Lower lobe of right lung (tissue), 2 donors: ENCODE data around the gene ATG10. TPM values are rescaled to one million over a fixed set of nuclear protein-coding genes. Genes with fewer than 3 reads are reported as not detected.

Experiments used
- ATAC-seq, 2 donors: fragments of 200-7000 bp; cut with Tn5 transposase; one replicate each; pipeline ENCODE4 v1.9.1; 2020 to 2022; ENCODE audit warnings: mild to moderate bottlenecking in 2 of 2, moderate library complexity in 2 of 2
- DNase-seq: peaks from one replicate; pipeline ENCODE4 v3.0.0-alpha.2; 2020
- H3K27ac ChIP-seq: fragments of 200-600 bp; one replicate; pipeline ENCODE4 v1.8.0; 2022
- H3K27me3 ChIP-seq: fragments of 200-600 bp; one replicate; pipeline ENCODE4 v1.8.0; 2022; ENCODE audit warnings: low read depth
- H3K36me3 ChIP-seq: fragments of 200-600 bp; one replicate; pipeline ENCODE4 v1.8.0; 2022; ENCODE audit warnings: mild to moderate bottlenecking
- H3K4me1 ChIP-seq: fragments of 200-600 bp; one replicate; pipeline ENCODE4 v1.8.0; 2022
- H3K4me3 ChIP-seq: fragments of 200-600 bp; one replicate; pipeline ENCODE4 v1.8.0; 2022; ENCODE audit warnings: mild to moderate bottlenecking
- H3K9me3 ChIP-seq: fragments of 200-600 bp; one replicate; pipeline ENCODE4 v1.8.0; 2022
- CTCF ChIP-seq: fragments of 200-600 bp; IDR thresholded peaks from one replicate; pipeline ENCODE4 v1.8.0; 2022; ENCODE audit warnings: antibody characterized with exemption, mild to moderate bottlenecking
- intact Hi-C: fragments of 100-400 bp; cut with DNase I; formaldehyde crosslinking; loops from one replicate; pipeline ENCODE4 v1.11.0; 2022
- total RNA-seq: library from RNA; stranded (reverse); fragmentation: NEBNext Ultra II Directional; extraction: Animal tissue kit (Norgen Biotek cat#: 25700); gene quantifications from one replicate; pipeline ENCODE4 v1.2.1, GENCODE V29; 2021
- donor health status: DM: no; HTN: yes; CAD: no; lungs with severe emphysema.

ATG10 gene
- total RNA-seq, 1 donor from 2014 or later: 5.4 TPM

GRCh38 chr5:82225525-82226172 lies 253.8 kb downstream of the ATG10 start:
- Histone ChIP-seq H3K4me1 (peaks cover 7% of the 10 kb centered on the region), H3K27ac (no peak overlapping the region), H3K36me3 (no peaks in the 10 kb centered on the region), H3K27me3 (no peaks in the 10 kb centered on the region), H3K4me3 (no peak overlapping the region), H3K9me3 (no peaks in the 10 kb centered on the region)
- TF ChIP-seq CTCF: peak; percentile 85
- ATAC-seq (peak; percentile 90 to 93), DNase-seq (no peak)
- intact Hi-C loops: no loop called here

GRCh38 chr5:82234885-82235284 lies 263.1 kb downstream of the ATG10 start:
- Histone ChIP-seq H3K27me3 (no peaks in the 10 kb centered on the region), H3K27ac (no peak overlapping the region), H3K4me3 (no peak overlapping the region), H3K36me3 (no peaks in the 10 kb centered on the region), H3K4me1 (no peaks in the 10 kb centered on the region), H3K9me3 (no peaks in the 10 kb centered on the region)
- intact Hi-C loops: no loop called here
- no peak for ATAC-seq
- no peak for TF ChIP-seq CTCF
- no peak for DNase-seq

DNA sequence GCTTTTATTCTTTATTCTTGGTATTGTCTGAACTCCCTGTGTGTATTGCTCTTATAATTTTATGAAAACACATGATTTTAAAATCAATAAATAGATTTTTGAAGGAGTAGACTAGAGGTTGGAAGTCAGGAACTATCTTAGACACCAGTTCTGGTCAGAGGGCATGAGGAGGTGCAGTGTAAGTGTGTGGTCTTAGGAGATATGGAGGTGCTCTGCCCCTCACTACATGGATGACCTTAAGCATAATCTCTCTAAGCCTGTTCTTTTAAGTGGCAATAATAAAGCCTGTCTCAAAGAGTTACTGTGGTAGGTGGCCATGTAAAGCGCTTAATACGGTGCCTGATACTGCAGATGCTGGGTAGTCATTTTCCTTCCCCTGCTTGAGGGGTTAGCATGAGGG lies 272.3 kb downstream of the ATG10 start:
- DNase-seq: no peak

DNA sequence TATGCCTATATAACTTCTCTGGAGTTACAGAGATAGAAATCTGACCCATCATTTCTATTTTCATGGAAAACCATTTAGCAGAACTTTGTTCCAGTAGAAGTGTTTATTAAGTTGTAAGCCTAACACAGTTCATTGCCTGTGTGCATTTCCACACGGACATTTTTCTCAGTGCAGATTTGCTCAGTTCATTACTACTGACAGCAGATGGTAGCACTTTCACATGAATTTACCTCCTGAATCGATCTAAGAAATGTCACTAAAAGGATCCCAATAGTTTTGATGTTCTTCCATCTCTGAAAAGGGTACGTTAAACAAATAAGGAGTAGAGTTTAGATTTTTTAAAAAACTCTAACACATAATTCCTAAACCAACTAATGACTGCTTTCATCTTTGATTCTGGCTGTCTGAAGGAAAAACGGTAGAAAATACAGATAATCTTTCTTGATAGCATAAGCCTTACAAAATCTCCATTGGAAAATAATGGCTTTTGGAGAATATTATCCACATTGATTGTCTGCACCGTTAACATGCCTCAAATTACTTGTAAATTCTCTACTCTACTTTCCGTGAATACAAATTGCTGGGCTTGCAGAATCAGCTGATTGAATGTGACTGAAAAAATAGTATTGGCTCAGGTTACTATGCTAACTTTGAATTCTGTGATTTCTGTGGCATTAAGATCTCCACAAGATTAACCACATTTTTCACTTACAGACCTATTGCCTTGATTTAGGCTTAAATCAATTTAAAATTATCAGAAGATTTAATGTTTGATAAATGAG lies 273.2 kb downstream of the ATG10 start:
- no peak for DNase-seq
- peaks cover 12% of the 10 kb centered on the region for H3K9me3 ChIP-seq
- H3K4me3 ChIP-seq: no peak overlapping the region
- H3K4me1 ChIP-seq: no peaks in the 10 kb centered on the region
- no peak overlapping the region for H3K27ac ChIP-seq
- no peaks in the 10 kb centered on the region for H3K36me3 ChIP-seq
- intact Hi-C loops: no loop called here
- no peak for TF ChIP-seq CTCF
- H3K27me3 ChIP-seq: no peaks in the 10 kb centered on the region
- no peak for ATAC-seq

More for the DNA sequence above, 272.3 kb downstream of the ATG10 start:
- no peaks in the 10 kb centered on the region for H3K36me3 ChIP-seq
- H3K27ac ChIP-seq: no peak overlapping the region
- H3K4me1 ChIP-seq: no peaks in the 10 kb centered on the region
- ATAC-seq: no peak
- no peaks in the 10 kb centered on the region for H3K27me3 ChIP-seq
- intact Hi-C loops: no loop called here
- no peak overlapping the region for H3K4me3 ChIP-seq
- no peak for TF ChIP-seq CTCF
- peaks cover 12% of the 10 kb centered on the region for H3K9me3 ChIP-seq

GRCh38 chr5:82246960-82247574 lies 275.2 kb downstream of the ATG10 start:
- no peaks in the 10 kb centered on the region for H3K4me1 ChIP-seq
- no peaks in the 10 kb centered on the region for H3K36me3 ChIP-seq
- ATAC-seq (no peak), DNase-seq (no peak)
- H3K9me3 ChIP-seq: peaks cover 12% of the 10 kb centered on the region
- no peaks in the 10 kb centered on the region for H3K27me3 ChIP-seq
- H3K27ac ChIP-seq: no peak overlapping the region
- intact Hi-C loops: no loop called here
- no peak overlapping the region for H3K4me3 ChIP-seq
- TF ChIP-seq CTCF: no peak
